Renal cortical epithelial cell (primary cell): ENCODE results near the gene GPR137. TPM values are rescaled to one million over a fixed set of nuclear protein-coding genes. Genes with fewer than 3 reads are reported as not detected.
"Not testable (repeated sequence)": the region's sequence is repeated elsewhere in the genome, so short reads cannot be mapped to it uniquely, and the experiment has no call there.

Experiments used
- DNase-seq: peaks from one replicate; pipeline ENCODE4 v3.0.0-alpha.2; 2011; ENCODE audit warnings: low read depth
- total RNA-seq: library from RNA; depleted of rRNA; stranded (reverse); fragments of >200 nt; gene quantifications from 2 replicates; pipeline ENCODE4 v1.2.3, GENCODE V29; 2014

GPR137 gene
- total RNA-seq, 1 donor from 2014 or later, result 18.9 TPM

DNA sequence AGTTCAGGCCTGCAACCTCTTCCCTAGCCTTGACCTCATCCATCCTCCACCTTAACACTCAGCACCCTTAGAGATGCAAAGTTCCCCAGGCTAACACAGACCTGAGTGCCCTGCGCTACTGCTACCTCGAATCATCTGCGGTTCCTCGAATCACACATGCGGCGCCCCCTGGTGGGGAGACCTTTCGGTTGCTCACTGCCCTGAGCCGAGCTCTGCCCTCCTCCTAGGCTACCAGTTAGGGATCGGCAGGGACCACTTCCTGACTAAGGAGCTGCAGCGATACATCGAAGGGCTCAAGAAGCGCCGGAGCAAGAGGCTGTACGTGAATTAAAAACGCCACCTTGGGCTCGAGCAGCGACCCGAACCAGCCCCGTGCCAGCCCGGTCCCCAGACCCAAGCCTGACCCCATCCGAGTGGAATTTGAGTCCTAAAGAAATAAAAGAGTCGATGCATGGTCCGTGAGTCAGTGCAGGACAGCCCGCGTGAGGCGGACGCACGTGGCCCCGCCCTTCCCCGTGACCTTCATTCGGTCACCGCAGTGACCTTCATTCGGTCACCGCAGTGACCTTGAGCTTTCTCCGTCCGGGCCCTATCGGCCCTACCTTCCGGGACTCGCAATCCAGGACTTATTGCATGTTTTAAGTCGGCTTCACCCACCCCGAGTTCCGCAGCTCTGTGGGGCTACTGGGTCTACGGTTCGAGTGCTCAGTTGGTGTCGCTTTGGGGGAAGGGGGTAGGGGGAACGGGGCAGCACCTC lies 18.8 kb downstream of the GPR137 start:
- DNase-seq, result peak; percentile 82

DNA sequence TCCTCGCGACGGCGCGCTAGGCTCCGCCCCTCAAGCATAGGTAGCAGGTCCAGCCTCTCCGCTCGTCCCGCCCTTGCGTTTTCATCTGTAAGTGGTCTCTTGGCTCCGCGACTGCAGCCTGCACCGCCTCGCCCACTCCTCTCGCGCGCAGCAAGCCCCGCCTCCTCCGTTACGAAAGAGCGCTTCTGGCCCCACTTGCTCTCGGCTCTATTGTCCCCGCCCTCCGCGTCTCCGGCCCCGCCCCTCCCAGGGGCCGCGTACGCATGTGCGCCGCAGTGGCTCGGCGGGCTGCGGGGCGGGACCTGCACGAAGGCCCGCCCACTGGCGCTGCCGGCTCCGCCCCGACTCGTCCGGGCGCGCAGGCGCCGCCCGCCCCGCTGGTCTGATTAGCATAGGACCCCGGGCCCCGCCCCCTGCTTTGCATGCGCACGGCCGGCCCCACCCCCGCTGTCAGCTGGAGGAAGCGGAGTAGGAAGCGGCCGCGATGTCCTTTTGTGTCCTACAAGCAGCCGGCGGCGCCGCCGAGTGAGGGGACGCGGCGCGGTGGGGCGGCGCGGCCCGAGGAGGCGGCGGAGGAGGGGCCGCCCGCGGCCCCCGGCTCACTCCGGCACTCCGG lies 19.5 kb downstream of the GPR137 start, which contains the start of gene ESRRA:
TSS of gene ESRRA (plus strand) at position 450 of the 616 bp plus-strand sequence. CDS start 1,656 bp downstream, outside the sequence.
- DNase-seq, result peak; percentile 93

DNA sequence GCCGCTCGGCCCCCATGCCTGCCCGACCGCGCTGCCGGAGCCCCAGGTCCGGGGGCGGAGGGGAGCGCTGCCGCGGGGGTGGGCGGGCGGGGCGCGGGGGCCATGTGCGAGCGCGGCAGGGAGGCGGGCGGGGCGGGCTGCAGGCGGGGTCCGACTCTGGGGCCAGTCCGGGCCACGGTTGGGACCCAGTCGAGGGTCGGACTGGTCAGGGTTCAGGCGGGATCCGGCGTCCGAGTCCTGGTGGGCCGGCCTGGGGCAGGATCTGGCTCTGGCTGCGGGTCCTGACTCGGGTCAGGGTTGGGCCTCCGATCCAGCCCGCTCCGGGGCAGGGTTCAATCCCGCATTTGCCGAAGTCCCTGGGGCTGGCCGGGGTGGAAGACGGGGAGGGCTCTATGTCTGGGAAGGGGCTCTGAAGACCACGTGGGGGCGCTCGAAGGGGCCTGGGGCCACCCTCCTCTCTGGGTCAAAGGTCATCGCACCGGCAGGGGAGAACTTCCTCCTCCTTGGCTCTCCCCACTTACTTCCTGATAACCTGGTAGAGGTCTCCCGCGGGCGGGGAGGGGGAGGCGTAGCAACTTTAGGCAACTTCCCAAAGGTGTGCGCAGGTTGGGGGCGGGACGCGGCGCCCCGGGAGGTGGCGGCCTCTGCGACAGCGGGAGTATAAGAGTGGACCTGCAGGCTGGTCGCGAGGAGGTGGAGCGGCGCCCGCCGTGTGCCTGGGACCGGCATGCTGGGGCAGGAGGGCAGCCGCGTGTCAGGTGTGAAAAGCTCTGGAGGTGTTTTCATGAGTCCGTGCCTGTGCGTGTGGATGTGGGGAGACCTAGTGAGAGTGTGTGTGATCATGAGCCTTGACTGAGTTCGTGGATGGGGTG lies 20.3 kb downstream of the GPR137 start:
- no peak for DNase-seq

DNA sequence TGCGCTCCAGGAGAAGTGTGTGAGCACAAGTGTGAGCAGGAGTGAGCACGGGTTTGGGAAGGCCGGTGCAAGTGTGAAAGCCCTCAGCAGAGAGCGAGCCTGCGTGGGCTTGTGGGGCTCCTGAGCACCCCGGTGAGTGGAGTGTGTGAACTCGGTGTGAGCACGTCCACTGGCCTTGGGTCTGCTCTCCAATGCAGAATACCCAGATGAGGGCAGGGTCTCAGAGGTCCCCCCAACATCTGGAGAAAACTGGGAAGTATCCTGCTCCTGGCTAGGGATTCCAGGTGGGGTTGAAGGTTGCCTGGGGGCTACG lies 20.9 kb downstream of the GPR137 start:
- DNase-seq, result no peak

DNA sequence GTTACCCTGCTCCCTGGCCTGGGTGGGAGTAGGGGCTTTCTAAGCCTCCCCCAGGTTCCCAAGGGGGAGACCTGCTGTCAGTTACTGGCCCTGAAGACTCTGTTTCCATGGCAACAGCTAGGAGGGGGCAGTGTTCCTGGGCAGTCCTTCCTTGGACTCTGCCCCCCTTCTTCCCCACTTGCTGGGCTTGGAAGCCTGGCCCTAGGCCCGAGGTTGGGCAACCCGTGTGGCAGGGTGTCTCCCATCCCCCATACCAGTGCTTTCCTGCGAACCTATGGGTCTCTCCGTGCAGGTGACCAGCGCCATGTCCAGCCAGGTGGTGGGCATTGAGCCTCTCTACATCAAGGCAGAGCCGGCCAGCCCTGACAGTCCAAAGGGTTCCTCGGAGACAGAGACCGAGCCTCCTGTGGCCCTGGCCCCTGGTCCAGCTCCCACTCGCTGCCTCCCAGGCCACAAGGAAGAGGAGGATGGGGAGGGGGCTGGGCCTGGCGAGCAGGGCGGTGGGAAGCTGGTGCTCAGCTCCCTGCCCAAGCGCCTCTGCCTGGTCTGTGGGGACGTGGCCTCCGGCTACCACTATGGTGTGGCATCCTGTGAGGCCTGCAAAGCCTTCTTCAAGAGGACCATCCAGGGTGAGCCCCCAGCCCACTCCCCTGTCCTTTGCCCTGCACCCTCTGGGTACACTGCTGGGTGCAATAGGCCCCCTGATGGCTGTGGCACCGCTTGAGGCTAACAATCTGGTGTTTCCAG lies 21.4 kb downstream of the GPR137 start:
- peak; percentile 58 for DNase-seq

DNA sequence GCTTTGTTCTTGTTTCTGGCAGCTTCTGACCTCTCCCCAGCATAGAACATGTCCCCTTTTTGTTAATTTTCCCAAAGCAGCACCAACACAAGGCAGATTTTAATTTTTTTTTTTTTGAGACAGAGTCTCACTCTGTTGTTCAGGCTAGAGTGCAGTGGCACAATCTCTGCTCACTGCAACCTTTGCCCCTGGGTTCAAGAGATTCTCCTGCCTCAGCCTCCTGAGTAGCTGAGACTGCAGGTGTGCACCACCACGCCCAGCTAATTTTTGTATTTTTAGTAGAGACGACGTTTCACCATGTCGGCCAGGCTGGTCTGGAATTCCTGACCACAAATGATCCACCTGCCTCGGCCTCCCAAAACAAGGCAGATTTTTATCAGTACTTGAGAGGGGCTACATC lies 22.1 kb downstream of the GPR137 start:
- DNase-seq, result not testable (repeated sequence)

DNA sequence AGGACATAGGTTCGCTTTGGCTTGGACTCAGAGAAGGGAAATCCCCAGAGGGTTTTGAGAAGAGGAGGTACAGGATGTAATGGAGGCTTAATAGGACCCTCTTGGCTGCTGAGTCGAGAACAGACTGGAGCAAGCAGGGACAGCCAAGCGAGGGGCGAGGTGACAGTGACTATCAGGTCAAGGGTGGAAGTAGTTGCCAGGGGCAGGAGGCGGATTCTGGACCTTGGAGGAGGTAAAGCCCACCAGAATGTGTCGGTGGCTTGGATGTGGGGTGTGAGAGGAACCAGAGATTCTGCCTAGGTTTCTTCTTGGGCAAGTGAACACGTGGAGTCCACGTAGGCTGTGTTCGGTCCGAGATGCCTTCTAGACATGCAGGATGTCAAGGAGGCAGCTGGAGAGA lies 27.3 kb downstream of the GPR137 start:
- DNase-seq, result no peak

DNA sequence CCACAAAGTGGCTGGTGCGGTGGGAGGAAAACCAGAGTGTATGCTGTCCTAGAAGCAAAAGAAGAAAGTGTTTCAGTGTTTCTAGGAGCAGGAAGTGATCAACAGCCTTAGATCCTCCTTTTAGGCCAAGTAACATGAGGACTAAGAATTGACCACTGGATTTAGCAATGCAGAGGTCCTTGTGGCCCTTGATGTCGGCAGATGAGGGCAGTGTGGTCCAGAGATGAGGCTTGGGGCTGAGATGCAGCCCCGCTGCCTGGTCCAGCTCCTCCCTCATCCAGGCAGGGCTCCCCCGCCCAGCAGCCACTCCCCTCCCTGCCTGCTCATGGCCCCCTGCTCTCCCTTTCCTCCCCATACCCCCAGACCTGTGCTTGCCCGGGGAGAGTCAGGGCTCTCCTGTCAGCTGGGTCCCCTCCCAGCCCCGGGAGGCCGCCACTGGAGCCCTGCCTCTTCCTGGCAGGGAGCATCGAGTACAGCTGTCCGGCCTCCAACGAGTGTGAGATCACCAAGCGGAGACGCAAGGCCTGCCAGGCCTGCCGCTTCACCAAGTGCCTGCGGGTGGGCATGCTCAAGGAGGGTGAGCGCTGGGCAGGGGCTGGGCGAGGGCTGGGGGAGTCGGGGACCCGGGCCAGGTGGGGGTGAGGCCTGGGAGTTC lies 28.0 kb downstream of the GPR137 start:
- no peak for DNase-seq

DNA sequence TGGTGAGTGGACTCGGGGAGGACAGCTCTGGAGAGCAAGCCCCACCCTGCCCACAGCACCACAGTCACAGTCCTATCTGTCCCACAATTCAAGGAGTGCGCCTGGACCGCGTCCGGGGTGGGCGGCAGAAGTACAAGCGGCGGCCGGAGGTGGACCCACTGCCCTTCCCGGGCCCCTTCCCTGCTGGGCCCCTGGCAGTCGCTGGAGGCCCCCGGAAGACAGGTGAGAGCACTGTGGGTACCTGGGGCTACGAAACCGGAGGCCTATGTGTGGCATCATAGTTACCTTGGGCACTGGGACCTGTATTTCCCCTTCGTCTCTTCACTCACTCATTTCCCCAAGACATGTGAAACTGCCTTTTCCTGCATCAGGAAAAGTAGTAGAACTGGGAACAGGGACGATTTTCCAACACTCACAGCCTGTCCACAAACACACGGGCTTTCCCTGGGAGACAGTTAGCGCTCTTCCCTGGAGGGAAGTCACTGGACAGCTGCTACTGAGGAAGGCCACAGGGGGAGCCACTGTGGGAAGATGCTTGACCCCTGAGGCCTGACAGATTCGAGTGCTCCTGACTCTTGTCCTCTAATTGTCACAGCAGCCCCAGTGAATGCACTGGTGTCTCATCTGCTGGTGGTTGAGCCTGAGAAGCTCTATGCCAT lies 28.6 kb downstream of the GPR137 start:
- DNase-seq, result no peak

DNA sequence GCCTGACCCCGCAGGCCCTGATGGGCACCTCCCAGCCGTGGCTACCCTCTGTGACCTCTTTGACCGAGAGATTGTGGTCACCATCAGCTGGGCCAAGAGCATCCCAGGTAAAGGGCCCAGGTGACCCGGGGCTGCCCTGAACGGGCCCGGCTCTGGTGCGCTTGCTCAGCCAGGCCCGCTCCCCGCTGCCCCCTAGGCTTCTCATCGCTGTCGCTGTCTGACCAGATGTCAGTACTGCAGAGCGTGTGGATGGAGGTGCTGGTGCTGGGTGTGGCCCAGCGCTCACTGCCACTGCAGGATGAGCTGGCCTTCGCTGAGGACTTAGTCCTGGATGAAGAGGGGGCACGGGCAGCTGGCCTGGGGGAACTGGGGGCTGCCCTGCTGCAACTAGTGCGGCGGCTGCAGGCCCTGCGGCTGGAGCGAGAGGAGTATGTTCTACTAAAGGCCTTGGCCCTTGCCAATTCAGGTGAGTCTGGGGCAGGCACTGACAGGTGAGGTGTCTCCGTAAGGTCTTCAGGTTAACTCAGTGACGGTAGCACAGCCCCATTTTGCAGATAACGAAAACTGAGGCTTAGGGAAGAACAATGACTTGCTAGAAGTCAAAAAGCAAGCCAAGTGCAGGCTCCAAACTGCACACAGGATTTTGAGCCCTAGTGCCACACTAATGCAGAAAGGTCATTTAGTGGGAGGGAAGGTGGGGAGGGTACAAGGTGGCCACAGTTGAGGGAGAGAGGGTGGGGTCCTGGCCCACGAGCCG lies 29.3 kb downstream of the GPR137 start:
- no peak for DNase-seq

DNA sequence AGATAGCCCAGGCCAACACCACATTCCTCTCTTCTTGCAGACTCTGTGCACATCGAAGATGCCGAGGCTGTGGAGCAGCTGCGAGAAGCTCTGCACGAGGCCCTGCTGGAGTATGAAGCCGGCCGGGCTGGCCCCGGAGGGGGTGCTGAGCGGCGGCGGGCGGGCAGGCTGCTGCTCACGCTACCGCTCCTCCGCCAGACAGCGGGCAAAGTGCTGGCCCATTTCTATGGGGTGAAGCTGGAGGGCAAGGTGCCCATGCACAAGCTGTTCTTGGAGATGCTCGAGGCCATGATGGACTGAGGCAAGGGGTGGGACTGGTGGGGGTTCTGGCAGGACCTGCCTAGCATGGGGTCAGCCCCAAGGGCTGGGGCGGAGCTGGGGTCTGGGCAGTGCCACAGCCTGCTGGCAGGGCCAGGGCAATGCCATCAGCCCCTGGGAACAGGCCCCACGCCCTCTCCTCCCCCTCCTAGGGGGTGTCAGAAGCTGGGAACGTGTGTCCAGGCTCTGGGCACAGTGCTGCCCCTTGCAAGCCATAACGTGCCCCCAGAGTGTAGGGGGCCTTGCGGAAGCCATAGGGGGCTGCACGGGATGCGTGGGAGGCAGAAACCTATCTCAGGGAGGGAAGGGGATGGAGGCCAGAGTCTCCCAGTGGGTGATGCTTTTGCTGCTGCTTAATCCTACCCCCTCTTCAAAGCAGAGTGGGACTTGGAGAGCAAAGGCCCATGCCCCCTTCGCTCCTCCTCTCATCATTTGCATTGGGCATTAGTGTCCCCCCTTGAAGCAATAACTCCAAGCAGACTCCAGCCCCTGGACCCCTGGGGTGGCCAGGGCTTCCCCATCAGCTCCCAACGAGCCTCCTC lies 30.2 kb downstream of the GPR137 start:
- not testable (repeated sequence) for DNase-seq

DNA sequence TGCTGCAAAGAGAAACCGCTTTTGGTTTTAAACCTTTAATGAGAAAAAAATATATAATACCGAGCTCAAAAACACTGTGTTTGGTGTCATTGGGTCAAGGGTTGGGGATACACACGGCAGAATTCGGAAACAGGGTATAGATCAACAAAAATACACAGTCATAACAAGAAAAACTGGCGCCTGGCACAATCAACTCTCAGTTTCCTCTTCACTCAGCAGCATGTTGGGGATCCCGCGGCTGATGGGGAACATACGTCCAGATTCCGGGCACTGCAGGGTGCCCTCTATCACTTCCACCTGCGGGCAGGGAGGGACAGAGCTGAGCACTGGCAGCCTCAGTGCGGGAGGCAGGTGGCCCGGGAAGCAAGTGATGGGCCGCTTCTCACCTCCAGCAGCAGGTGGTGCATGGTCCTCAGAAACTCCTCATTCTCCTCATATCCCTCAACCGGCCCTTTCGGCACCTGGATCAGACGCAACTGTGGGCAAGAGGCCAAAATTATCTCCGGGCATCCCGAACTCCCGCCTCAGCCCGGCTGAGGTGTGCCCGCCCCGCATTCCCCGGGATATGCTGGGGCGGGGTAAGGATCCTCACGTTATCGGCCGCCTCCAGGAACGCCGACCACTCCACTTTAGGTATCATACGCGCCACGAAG lies 31.1 kb downstream of the GPR137 start:
- no peak for DNase-seq

DNA sequence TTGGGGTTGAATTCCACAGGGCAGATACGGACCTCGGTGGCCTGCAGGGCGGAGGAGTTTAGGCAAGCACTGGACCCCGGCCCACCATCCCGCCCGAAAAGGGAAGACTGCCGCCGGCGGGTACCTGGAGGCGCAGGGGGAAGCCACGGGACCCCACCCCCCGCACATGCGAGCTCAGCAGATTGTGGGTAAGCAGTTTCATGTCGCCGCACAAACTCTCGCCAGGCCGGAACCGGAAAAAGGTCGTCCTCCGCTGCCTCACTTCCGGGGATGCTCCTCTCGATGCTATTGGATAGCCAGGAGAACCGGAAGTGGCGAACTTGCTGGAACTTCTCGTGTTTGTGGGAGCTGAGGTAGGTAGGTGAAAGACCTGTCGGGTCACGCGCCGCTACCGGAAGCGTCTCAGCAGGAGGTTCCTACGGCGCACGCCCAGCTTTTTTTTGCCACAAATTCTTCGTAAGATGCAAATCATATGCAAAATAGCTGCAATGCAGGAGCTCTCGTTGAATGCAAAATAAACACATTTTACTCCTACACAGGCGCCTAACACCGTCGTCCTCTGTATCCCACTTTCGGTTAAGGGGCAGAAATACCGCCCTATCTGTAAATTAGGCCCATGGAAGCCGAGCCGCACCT lies 31.8 kb downstream of the GPR137 start, which contains the start of gene TRMT112:
TSS of gene TRMT112 (minus strand) at position 235 of the 636 bp plus-strand sequence. CDS start at position 202, 33 bp downstream.
- DNase-seq, result peak; percentile 99

DNA sequence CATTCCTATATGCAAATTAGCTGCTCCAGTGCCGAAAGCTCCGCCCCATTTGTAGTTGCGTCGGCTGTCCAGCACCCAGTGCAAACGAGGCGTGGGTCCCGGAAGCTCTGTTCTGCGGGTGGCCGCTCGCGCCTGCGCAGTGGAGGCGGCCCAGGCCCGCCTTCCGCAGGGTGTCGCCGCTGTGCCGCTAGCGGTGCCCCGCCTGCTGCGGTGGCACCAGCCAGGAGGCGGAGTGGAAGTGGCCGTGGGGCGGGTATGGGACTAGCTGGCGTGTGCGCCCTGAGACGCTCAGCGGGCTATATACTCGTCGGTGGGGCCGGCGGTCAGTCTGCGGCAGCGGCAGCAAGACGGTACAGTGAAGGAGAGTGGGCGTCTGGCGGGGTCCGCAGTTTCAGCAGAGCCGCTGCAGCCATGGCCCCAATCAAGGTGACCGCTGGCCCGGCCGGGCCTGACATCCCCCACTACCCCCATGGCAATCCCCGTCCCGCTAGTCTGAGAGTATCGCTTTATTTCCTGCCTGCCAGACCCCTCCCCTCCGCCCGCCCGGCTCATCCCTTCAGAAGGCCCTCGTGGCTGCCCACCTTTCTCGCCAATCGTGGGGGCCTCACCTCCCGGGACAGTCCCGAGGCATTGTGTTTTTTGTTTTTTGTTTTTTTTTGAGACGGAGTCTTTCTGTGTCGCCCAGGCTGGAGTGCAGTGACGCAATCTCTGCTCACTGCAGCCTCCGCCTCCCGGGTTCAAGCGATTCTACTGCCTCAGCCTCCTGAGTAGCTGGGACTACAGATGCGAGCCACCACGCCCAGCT lies 32.5 kb downstream of the GPR137 start, which contains the start of gene PRDX5:
TSS of gene PRDX5 (plus strand) at position 161 of the 805 bp plus-strand sequence. CDS start at position 256, 95 bp downstream.
- peak; percentile 91 for DNase-seq

DNA sequence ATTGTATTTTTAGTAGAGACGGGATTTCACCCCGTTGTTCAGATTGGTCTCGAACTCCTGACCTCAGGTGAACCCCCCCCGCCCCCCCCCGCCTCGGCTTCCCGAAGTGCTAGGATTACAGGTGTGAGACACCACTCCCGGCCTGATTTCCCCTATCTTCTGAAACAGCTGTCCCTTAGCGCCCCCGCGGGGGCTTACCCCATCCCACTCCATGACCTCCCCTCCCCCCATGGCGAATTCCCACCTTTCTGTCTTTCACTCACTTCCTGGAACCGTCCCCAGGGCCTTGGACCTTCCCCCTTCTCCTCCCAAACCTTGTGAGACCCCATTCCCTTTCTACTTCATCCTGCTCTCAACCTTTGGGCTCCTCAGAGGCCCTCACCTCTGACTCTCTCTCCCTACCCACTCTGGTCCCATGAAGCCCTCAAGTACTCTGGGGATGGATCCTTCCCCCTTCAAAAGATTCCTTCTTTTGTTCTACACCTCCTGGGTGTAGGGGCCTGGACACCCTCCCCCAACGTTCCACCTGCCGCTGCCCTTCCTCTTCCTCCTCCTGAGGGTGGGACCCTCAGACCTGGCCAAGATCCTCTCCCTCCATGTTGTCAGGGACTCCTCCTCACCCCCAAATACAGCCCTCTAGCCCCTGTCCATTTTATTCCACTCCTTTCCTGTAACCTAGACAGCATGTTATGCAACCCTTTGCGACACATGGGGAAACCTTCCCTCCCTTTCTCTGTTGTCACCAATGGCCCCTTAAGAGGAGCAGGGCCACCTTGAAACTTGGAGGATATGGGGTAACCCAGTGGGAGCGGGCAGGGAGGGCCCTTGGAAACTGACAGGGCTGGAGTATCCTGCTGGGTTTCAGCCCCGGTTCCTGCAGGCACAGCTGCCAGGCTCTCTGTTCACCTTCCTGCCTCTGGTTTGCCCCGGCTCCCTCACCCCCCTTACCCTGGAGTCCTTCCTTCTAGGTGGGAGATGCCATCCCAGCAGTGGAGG lies 33.4 kb downstream of the GPR137 start:
- DNase-seq, result no peak

DNA sequence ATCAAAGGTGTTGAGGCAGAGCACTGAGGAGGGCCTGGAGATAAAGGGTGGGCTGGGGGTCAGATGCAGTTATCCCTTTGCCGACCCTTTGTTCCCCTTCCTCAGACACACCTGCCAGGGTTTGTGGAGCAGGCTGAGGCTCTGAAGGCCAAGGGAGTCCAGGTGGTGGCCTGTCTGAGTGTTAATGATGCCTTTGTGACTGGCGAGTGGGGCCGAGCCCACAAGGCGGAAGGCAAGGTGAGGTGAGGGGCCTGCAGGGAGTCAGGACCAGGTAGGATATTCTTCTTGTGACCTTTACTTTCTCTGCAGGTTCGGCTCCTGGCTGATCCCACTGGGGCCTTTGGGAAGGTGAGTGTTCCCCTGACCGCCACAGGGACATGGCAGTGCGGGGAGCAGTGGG lies 34.9 kb downstream of the GPR137 start:
- no peak for DNase-seq
